ENCODE results near the gene HRAS.

The HRAS gene

GRCh38 chr11:494761-495536 is 40.4 kb downstream of the HRAS start:
- no peak for DNase-seq (ENCODE audit: low spot score)

- no peak for DNase-seq (ENCODE audit: low spot score)
These were observed 42.7 kb downstream of the HRAS start for GRCh38 chr11:492427-493226.

- no peak for DNase-seq (ENCODE audit: low spot score)
These were observed 44.0 kb downstream of the HRAS start for GRCh38 chr11:491358-491757.

- DNase-seq (ENCODE audit: low spot score): no peak
These were observed 44.5 kb downstream of the HRAS start for GRCh38 chr11:490930-491260.

GRCh38 chr11:490186-490929 is 45.0 kb downstream of the HRAS start:
- DNase-seq (ENCODE audit: low spot score): no peak

GRCh38 chr11:489610-490185 is 45.7 kb downstream of the HRAS start:
- DNase-seq (ENCODE audit: low spot score): no peak

- DNase-seq (ENCODE audit: low spot score): no peak
These were observed 46.4 kb downstream of the HRAS start for GRCh38 chr11:488992-489391.

- DNase-seq (ENCODE audit: low spot score): no peak
These were observed 46.8 kb downstream of the HRAS start for GRCh38 chr11:488579-488978.

GRCh38 chr11:488062-488461 is 47.3 kb downstream of the HRAS start:
- DNase-seq (ENCODE audit: low spot score): no peak

- no peak for DNase-seq (ENCODE audit: low spot score)
These were observed 47.8 kb downstream of the HRAS start for GRCh38 chr11:487571-488021.

- DNase-seq (ENCODE audit: low spot score): no peak
These were observed 49.2 kb downstream of the HRAS start for GRCh38 chr11:486189-486588.

- DNase-seq (ENCODE audit: low spot score): no peak
These were observed 50.8 kb downstream of the HRAS start for GRCh38 chr11:484616-485015.
